Naive B cell (primary cell): ENCODE measurements around the gene AUH. TPM values are rescaled to one million over a fixed set of nuclear protein-coding genes. Genes with fewer than 3 reads are reported as not detected.

ENCODE experiments used
- ATAC-seq, 2 donors: fragments of 150-1000 bp; cut with Tn5 transposase; 2 replicates each; pipeline ENCODE4 v1.10.0; 2021; ENCODE audit warnings: low read depth in 2 of 2, mild to moderate bottlenecking in 2 of 2, moderate library complexity in 2 of 2
- DNase-seq: peaks from one replicate; pipeline ENCODE4 v3.0.0; 2022
- H3K27ac Mint-ChIP-seq, 6 donors: one replicate each; pipeline ENCODE4 v1.8.0; 2020 to 2022; ENCODE audit warnings: mild to moderate bottlenecking in 6 of 6, mixed read lengths in 6 of 6, moderate library complexity in 5 of 6, inconsistent platforms in 2 of 6
- H3K27me3 Mint-ChIP-seq, 3 donors: one replicate each; pipeline ENCODE4 v1.8.0; 2021 to 2022; ENCODE audit warnings: mixed read lengths in 3 of 3, mild to moderate bottlenecking in 1 of 3
- H3K36me3 Mint-ChIP-seq, 2 donors: one replicate each; pipeline ENCODE4 v1.8.0; 2020 to 2022; ENCODE audit warnings: mixed read lengths in 2 of 2, inconsistent platforms in 1 of 2, mild to moderate bottlenecking in 1 of 2
- H3K4me1 Mint-ChIP-seq, 3 donors: one replicate each; pipeline ENCODE4 v1.8.0; 2020 to 2022; ENCODE audit warnings: mixed read lengths in 3 of 3, inconsistent platforms in 1 of 3, mild to moderate bottlenecking in 1 of 3, moderate library complexity in 1 of 3
- H3K4me3 Mint-ChIP-seq, 8 donors: one replicate each; pipeline ENCODE4 v1.8.0; 2020 to 2022; ENCODE audit warnings: mild to moderate bottlenecking in 8 of 8, mixed read lengths in 8 of 8, moderate library complexity in 8 of 8, inconsistent platforms in 2 of 8
- H3K9me3 Mint-ChIP-seq, 7 donors: one replicate each; pipeline ENCODE4 v1.8.0; 2020 to 2022; ENCODE audit warnings: mixed read lengths in 7 of 7, mild to moderate bottlenecking in 5 of 7, inconsistent platforms in 2 of 7, moderate library complexity in 1 of 7
- polyA plus RNA-seq, 6 donors: library from polyadenylated mRNA; unstranded; fragments of 300-500 nt; fragmentation: Illumina TruSeq; gene quantifications; one replicate each; pipeline ENCODE4 v1.2.3, GENCODE V29; 2021; ENCODE audit warnings: low read depth in 6 of 6

Gene AUH
- polyA plus RNA-seq, 6 donors from 2014 or later: 8.1 to 11.4 (median 10.1) TPM

DNA sequence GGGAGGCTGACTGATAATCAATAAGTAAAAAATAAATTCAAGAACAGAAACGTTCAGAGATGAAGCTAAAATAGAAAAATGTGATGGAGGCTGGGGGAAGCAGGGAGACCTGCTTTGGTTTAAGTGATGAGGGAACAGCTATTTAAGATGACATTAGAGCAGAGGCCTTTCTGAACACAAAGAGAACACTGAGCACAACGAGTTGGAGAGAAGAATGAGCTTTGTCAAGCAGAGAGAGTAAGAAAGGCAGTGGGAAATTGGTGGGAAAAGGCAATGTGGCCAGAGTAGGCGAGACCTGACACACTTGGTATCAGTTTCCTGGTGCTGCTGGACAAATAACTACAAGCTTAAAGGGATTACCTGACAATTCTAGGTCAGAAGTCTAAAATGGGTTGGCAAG is 20.0 kb downstream of the AUH start:
- peak overlapping the region in 1 of 6 donors; percentile 56 for H3K27ac Mint-ChIP-seq
- peaks cover 3 to 19% (median 8%) of the 10 kb centered on the region in 3 donors for H3K4me1 Mint-ChIP-seq
- peaks cover 44 to 56% of the 10 kb centered on the region in 2 donors for H3K36me3 Mint-ChIP-seq
- H3K4me3 Mint-ChIP-seq: no peak overlapping the region
- DNase-seq: no peak
- H3K27me3 Mint-ChIP-seq: no peaks in the 10 kb centered on the region
- no peak for ATAC-seq
- H3K9me3 Mint-ChIP-seq: peaks cover 0 to 4% (median 0%) of the 10 kb centered on the region in 7 donors

GRCh38 chr9:91341258-91341746 is 20.4 kb downstream of the AUH start:
- peaks cover 3 to 19% (median 8%) of the 10 kb centered on the region in 3 donors for H3K4me1 Mint-ChIP-seq
- no peak overlapping the region for H3K4me3 Mint-ChIP-seq
- H3K27ac Mint-ChIP-seq: peak overlapping the region in 1 of 6 donors; percentile 56

GRCh38 chr9:91340395-91340967 is 21.2 kb downstream of the AUH start:
- DNase-seq (no peak), ATAC-seq (no peak)
- Mint-ChIP-seq H3K27ac (peak overlapping the region in 1 of 6 donors; percentile 56), H3K9me3 (peaks cover 0 to 4% (median 0%) of the 10 kb centered on the region in 7 donors), H3K36me3 (peaks cover 44 to 52% of the 10 kb centered on the region in 2 donors), H3K4me3 (no peak overlapping the region), H3K27me3 (no peaks in the 10 kb centered on the region), H3K4me1 (peaks cover 3 to 19% (median 8%) of the 10 kb centered on the region in 3 donors)

More at GRCh38 chr9:91341258-91341746, 20.4 kb downstream of the AUH start:
- ATAC-seq (no peak), DNase-seq (no peak)
- Mint-ChIP-seq H3K36me3 (peaks cover 44 to 52% of the 10 kb centered on the region in 2 donors), H3K27me3 (no peaks in the 10 kb centered on the region), H3K9me3 (peaks cover 0 to 4% (median 0%) of the 10 kb centered on the region in 7 donors)

GRCh38 chr9:91338681-91339080 is 23.0 kb downstream of the AUH start:
- peaks cover 43 to 44% of the 10 kb centered on the region in 2 donors for H3K36me3 Mint-ChIP-seq
- no peak overlapping the region for H3K4me3 Mint-ChIP-seq
- DNase-seq: no peak
- no peak overlapping the region for H3K27ac Mint-ChIP-seq
- H3K4me1 Mint-ChIP-seq: peaks cover 3 to 19% (median 8%) of the 10 kb centered on the region in 3 donors
- H3K9me3 Mint-ChIP-seq: peaks cover 0 to 4% (median 0%) of the 10 kb centered on the region in 7 donors
- H3K27me3 Mint-ChIP-seq: no peaks in the 10 kb centered on the region
- no peak for ATAC-seq

DNA sequence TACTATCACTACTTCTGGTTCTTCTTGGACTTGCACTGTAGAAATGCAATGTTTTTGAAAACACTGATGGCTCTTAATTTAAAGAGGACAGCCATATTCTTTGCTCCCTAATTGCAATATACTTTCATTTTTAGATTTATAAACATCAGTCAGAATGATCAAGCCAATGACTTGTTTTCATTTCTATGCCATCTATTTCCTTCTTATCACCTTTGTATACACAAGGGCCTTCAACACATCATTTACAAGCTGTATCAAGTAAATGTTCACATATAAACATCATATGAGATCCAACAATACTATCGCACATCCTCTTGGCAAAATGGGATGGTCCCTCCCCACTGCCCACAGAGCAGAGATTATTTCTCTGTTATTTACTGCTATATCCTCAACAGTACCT is 24.9 kb downstream of the AUH start:
- H3K9me3 Mint-ChIP-seq: peaks cover 0 to 2% (median 0%) of the 10 kb centered on the region in 7 donors
- DNase-seq: no peak
- no peak overlapping the region for H3K4me3 Mint-ChIP-seq
- H3K27ac Mint-ChIP-seq: peak overlapping the region in 1 of 6 donors; percentile 16
- H3K4me1 Mint-ChIP-seq: peaks cover 3 to 12% (median 4%) of the 10 kb centered on the region in 3 donors
- ATAC-seq: no peak
- no peaks in the 10 kb centered on the region for H3K27me3 Mint-ChIP-seq
- H3K36me3 Mint-ChIP-seq: peaks cover 28 to 30% of the 10 kb centered on the region in 2 donors

- peaks cover 0 to 5% (median 4%) of the 10 kb centered on the region in 3 donors for H3K4me1 Mint-ChIP-seq
- ATAC-seq (no peak), DNase-seq (no peak)
- no peak overlapping the region for H3K4me3 Mint-ChIP-seq
- H3K36me3 Mint-ChIP-seq: peaks cover 9 to 17% of the 10 kb centered on the region in 2 donors
- H3K9me3 Mint-ChIP-seq: peaks cover 0 to 5% (median 0%) of the 10 kb centered on the region in 7 donors
- no peak overlapping the region for H3K27ac Mint-ChIP-seq
- H3K27me3 Mint-ChIP-seq: no peaks in the 10 kb centered on the region
Observed at GRCh38 chr9:91334053-91334452, 27.7 kb downstream of the AUH start.

DNA sequence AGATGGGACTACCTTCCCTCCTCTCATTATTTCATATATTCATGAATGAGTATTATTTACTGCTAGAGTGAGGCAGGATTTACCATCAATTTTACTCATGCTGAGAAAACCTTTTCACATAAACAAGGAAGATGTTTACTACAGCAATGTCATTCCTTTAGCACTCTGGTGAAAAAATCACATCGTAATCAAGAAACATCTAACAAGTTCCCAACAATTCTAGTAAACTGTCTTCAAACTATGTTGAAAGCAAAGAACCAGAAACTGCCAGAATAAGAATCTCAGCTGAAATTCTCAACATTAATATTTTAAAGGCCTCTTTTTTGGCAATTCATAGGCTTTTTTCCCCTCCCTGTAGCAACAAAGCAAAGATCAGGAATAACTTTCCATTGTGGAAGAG is 28.2 kb downstream of the AUH start:
- H3K9me3 Mint-ChIP-seq: peaks cover 0 to 5% (median 2%) of the 10 kb centered on the region in 7 donors
- ATAC-seq (no peak), DNase-seq (no peak)
- H3K27me3 Mint-ChIP-seq: no peaks in the 10 kb centered on the region
- H3K4me1 Mint-ChIP-seq: peaks cover 0 to 5% (median 4%) of the 10 kb centered on the region in 3 donors
- H3K27ac Mint-ChIP-seq: no peak overlapping the region
- no peak overlapping the region for H3K4me3 Mint-ChIP-seq
- H3K36me3 Mint-ChIP-seq: peaks cover 7 to 21% of the 10 kb centered on the region in 2 donors

DNA sequence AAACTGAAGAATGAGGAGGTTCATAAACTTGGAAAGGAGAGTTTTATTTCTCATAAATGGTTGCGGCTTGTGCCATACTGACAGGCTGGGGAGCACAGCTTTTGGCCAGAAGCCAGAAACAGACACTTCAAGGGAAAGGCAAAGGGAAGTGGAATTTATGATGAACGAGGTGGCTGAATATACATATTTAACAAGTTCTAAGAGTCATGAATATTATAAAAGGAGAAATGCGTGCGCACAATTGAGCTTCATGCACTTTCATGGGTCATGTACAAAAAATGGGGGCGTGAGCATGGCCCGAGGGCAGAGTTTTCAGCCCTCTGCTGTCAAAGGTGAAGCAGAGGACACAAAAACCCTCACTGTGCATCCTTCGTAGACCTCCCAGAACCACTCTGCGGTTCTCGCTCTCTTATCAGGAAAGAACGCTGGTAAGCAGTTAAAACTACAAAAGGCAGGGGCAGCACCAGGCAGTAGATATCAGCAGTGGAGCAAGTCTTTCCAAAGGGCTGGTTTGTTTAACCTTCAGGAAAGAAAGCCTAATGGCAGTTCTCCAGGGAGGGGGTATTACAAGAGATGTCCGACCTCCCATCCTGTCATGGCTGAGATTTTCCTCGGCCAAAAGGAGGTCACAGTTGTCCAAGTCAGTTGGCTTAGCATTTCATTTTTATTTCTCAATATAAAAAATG is 29.0 kb downstream of the AUH start:
- ATAC-seq: no peak
- Mint-ChIP-seq H3K4me3 (no peak overlapping the region), H3K27ac (peak overlapping the region in 1 of 6 donors; percentile 89), H3K9me3 (peaks cover 0 to 13% (median 2%) of the 10 kb centered on the region in 7 donors), H3K4me1 (peaks cover 0 to 5% (median 0%) of the 10 kb centered on the region in 3 donors), H3K36me3 (peaks cover 9 to 24% of the 10 kb centered on the region in 2 donors), H3K27me3 (no peaks in the 10 kb centered on the region)
- DNase-seq: no peak

GRCh38 chr9:91331849-91332248 is 29.9 kb downstream of the AUH start:
- Mint-ChIP-seq H3K4me3 (no peak overlapping the region), H3K9me3 (peaks cover 0 to 21% (median 5%) of the 10 kb centered on the region in 7 donors), H3K27me3 (no peaks in the 10 kb centered on the region), H3K27ac (peak overlapping the region in 1 of 6 donors; percentile 11), H3K4me1 (peaks cover 0 to 4% (median 0%) of the 10 kb centered on the region in 3 donors), H3K36me3 (peaks cover 17 to 31% of the 10 kb centered on the region in 2 donors)
- DNase-seq (no peak), ATAC-seq (no peak)

DNA sequence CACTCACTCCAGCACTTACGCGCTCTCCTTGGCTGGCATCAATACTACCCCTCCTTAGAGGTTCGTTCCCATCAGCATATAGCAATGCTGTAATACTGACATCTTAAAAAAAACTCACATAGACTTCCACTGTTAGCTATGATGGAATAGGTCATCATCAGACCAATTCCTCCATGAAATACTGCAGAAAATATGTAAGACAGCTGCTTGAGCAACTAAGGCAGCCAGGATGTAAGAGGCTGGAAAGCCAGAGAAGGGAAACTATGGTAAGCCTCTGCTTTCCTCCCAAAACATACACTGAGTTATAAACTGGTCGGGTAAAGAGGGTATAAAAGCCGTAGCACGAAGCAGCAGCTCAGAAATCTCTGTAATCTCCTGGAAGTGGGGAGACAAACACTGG is 33.5 kb downstream of the AUH start:
- H3K27ac Mint-ChIP-seq: no peak overlapping the region

GRCh38 chr9:91321691-91322090 is 40.0 kb downstream of the AUH start:
- Mint-ChIP-seq H3K9me3 (no peaks in the 10 kb centered on the region), H3K4me1 (peaks cover 0 to under 1% (median 0%) of the 10 kb centered on the region in 3 donors), H3K27me3 (no peaks in the 10 kb centered on the region), H3K36me3 (peaks cover 16 to 32% of the 10 kb centered on the region in 2 donors), H3K4me3 (no peak overlapping the region), H3K27ac (no peak overlapping the region)
- no peak for ATAC-seq
- no peak for DNase-seq

More for the DNA sequence above, 33.5 kb downstream of the AUH start:
- Mint-ChIP-seq H3K4me3 (no peak overlapping the region), H3K9me3 (peaks cover 0 to 21% (median 5%) of the 10 kb centered on the region in 7 donors), H3K36me3 (peaks cover 21 to 38% of the 10 kb centered on the region in 2 donors), H3K27me3 (no peaks in the 10 kb centered on the region), H3K4me1 (peaks cover 0 to 6% (median 0%) of the 10 kb centered on the region in 3 donors)
- DNase-seq (no peak), ATAC-seq (no peak)

GRCh38 chr9:91320299-91320698 is 41.4 kb downstream of the AUH start:
- DNase-seq: no peak
- H3K4me3 Mint-ChIP-seq: no peak overlapping the region
- no peaks in the 10 kb centered on the region for H3K9me3 Mint-ChIP-seq
- ATAC-seq: no peak
- H3K27me3 Mint-ChIP-seq: no peaks in the 10 kb centered on the region
- H3K27ac Mint-ChIP-seq: peak overlapping the region in 1 of 6 donors; percentile 6
- H3K4me1 Mint-ChIP-seq: no peaks in the 10 kb centered on the region
- peaks cover 14 to 40% of the 10 kb centered on the region in 2 donors for H3K36me3 Mint-ChIP-seq

DNA sequence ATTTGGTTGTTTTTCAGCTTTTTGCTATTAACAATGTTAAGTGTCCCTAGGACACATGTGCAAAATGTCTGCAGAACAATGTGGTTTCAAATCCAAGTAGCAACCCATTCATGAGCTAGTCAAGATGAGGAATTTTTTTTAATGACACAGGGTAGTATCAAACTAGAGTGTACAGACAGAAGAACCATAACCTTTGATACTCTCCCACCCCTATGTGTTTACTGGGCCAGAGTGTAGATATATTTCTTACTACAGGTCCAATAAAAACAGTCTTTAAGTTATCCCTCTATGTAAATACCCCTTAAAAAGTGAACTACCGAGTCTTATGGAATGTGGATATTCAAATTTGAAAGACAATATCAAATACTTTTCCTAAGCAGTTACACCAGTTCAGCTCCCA is 45.6 kb downstream of the AUH start:
- Mint-ChIP-seq H3K9me3 (no peaks in the 10 kb centered on the region), H3K27ac (no peak overlapping the region), H3K4me1 (no peaks in the 10 kb centered on the region), H3K27me3 (no peaks in the 10 kb centered on the region), H3K36me3 (peaks cover 14 to 25% of the 10 kb centered on the region in 2 donors), H3K4me3 (no peak overlapping the region)
- ATAC-seq (no peak), DNase-seq (no peak)

- DNase-seq (no peak), ATAC-seq (no peak)
- H3K36me3 Mint-ChIP-seq: peaks cover 19 to 25% of the 10 kb centered on the region in 2 donors
- no peak overlapping the region for H3K4me3 Mint-ChIP-seq
- no peaks in the 10 kb centered on the region for H3K27me3 Mint-ChIP-seq
- no peaks in the 10 kb centered on the region for H3K9me3 Mint-ChIP-seq
- H3K4me1 Mint-ChIP-seq: no peaks in the 10 kb centered on the region
- no peak overlapping the region for H3K27ac Mint-ChIP-seq
Observed at GRCh38 chr9:91315191-91315590, 46.5 kb downstream of the AUH start.
